Endodermal cell (in vitro differentiated cells): ENCODE data around the gene IL22RA1. TPM values are rescaled to one million over a fixed set of nuclear protein-coding genes. Genes with fewer than 3 reads are reported as not detected.

Experiments used
- DNase-seq: peaks from one replicate; pipeline ENCODE4 v3.0.0-alpha.2; 2017
- H3K27ac ChIP-seq: 2 replicates; pipeline ENCODE4 v1.5.1; 2013; ENCODE audit warnings: mild to moderate bottlenecking, low read depth, low read length, moderate library complexity
- H3K27me3 ChIP-seq: 2 replicates; pipeline ENCODE4 v1.6.1; 2013; ENCODE audit warnings: mild to moderate bottlenecking, low read length, moderate library complexity; ENCODE audit not compliant: insufficient read depth, control insufficient read depth, poor library complexity, severe bottlenecking
- H3K36me3 ChIP-seq: 2 replicates; pipeline ENCODE4 v1.7.0; 2013; ENCODE audit warnings: mild to moderate bottlenecking, low read length, moderate library complexity; ENCODE audit not compliant: control insufficient read depth, insufficient read depth
- H3K4me1 ChIP-seq: one replicate; pipeline ENCODE4 v1.7.0; 2013; ENCODE audit warnings: low read length; ENCODE audit not compliant: control insufficient read depth, insufficient read depth
- H3K4me3 ChIP-seq: 2 replicates; pipeline ENCODE4 v1.5.1; 2013; ENCODE audit warnings: mild to moderate bottlenecking, low read length, moderate library complexity
- H3K9ac ChIP-seq: 2 replicates; pipeline ENCODE4 v1.6.1; 2013; ENCODE audit warnings: mild to moderate bottlenecking, low read length, moderate library complexity; ENCODE audit not compliant: poor library complexity, severe bottlenecking; ENCODE audit errors: extremely low read depth
- H3K9me3 ChIP-seq: 2 replicates; pipeline ENCODE4 v1.6.1; 2013; ENCODE audit warnings: mild to moderate bottlenecking, low read length, moderate library complexity; ENCODE audit not compliant: control insufficient read depth
- H3K27ac Mint-ChIP-seq: 2 replicates; pipeline ENCODE4 v1.8.0; 2020; ENCODE audit warnings: mixed read lengths
- H3K27me3 Mint-ChIP-seq: 2 replicates; pipeline ENCODE4 v1.8.0; 2021; ENCODE audit warnings: mild to moderate bottlenecking, mixed read lengths; ENCODE audit not compliant: insufficient read depth
- H3K36me3 Mint-ChIP-seq: 2 replicates; pipeline ENCODE4 v1.8.0; 2020; ENCODE audit warnings: low read depth, mixed read lengths
- H3K4me1 Mint-ChIP-seq: 2 replicates; pipeline ENCODE4 v1.8.0; 2020; ENCODE audit warnings: mixed read lengths
- H3K4me3 Mint-ChIP-seq: 2 replicates; pipeline ENCODE4 v1.8.0; 2020; ENCODE audit warnings: mild to moderate bottlenecking, moderate library complexity, mixed read lengths
- H3K9me3 Mint-ChIP-seq: 2 replicates; pipeline ENCODE4 v1.8.0; 2020; ENCODE audit warnings: mild to moderate bottlenecking, mixed read lengths
- whole genome bisulfite sequencing, 2 experiments: methylation state at CpG; one replicate each; pipeline versions ENCODE4 v1.1.5 to v1.1.7; 2013; ENCODE audit warnings: missing lambda C conversion rate in 2 of 2, mixed read lengths in 1 of 2; ENCODE audit not compliant: insufficient coverage in 1 of 2, insufficient read length in 1 of 2; 5-methylcytosine and 5-hydroxymethylcytosine counted together
- total RNA-seq, 2 donors: library from RNA; stranded (reverse); fragmentation: NEBNext Ultra II Directional in 1 of 2; extraction: Animal tissue kit (Norgen Biotek cat#: 25700) in 1 of 2; gene quantifications; 2 replicates in 1 of 2; 3 replicates in 1 of 2; pipeline ENCODE4 v1.2.1, GENCODE V29; 2021
- TF ChIP-seq, protein P1 (sequence below): fragments of 200-600 bp; sonication (generic); conservative IDR thresholded peaks from 2 replicates; pipeline ENCODE4 v1.5.0; 2021; ENCODE audit warnings: antibody characterized with exemption, mild to moderate bottlenecking

Gene IL22RA1
- total RNA-seq, 2 donors from 2014 or later = not detected

DNA sequence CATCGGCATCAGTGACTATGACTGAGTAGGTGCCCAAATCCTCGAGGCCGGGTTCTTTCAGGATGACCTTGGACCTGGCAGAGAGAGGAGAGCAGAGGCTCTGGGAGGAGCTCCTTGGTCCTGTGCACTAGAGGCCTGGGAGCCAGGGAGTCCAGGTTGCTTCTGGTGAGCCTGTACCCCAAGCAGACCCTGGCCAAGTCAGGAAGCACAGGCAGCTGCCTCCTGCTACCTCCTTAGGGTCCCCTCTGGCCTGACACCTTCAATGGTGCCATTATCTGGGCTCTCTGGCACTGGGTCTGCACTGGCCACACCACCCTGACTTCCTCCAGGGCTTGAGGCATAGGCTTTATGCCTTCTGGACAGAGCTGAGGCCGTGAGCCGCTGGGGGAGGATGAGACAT is 68.7 kb downstream of the IL22RA1 start:
- Mint-ChIP-seq H3K27ac (no peak overlapping the region), H3K36me3 (no peaks in the 10 kb centered on the region), H3K4me3 (no peak overlapping the region), H3K4me1 (peaks cover 9% of the 10 kb centered on the region), H3K9me3 (no peaks in the 10 kb centered on the region), H3K27me3 (peaks cover 3% of the 10 kb centered on the region)
- DNase-seq = no peak
- 91 to 93% methylated on average over 2 to 5 of the region's 5 CpGs for WGBS, 2 experiments
- no peak overlapping the region for H3K9ac ChIP-seq
- H3K27ac ChIP-seq = no peak overlapping the region
- H3K4me3 ChIP-seq = no peak overlapping the region
- no peaks in the 10 kb centered on the region for H3K36me3 ChIP-seq
- H3K4me1 ChIP-seq = no peaks in the 10 kb centered on the region
- TF ChIP-seq, protein P1, sequence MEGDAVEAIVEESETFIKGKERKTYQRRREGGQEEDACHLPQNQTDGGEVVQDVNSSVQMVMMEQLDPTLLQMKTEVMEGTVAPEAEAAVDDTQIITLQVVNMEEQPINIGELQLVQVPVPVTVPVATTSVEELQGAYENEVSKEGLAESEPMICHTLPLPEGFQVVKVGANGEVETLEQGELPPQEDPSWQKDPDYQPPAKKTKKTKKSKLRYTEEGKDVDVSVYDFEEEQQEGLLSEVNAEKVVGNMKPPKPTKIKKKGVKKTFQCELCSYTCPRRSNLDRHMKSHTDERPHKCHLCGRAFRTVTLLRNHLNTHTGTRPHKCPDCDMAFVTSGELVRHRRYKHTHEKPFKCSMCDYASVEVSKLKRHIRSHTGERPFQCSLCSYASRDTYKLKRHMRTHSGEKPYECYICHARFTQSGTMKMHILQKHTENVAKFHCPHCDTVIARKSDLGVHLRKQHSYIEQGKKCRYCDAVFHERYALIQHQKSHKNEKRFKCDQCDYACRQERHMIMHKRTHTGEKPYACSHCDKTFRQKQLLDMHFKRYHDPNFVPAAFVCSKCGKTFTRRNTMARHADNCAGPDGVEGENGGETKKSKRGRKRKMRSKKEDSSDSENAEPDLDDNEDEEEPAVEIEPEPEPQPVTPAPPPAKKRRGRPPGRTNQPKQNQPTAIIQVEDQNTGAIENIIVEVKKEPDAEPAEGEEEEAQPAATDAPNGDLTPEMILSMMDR = no peak
- no peaks in the 10 kb centered on the region for H3K27me3 ChIP-seq
- no peaks in the 10 kb centered on the region for H3K9me3 ChIP-seq

DNA sequence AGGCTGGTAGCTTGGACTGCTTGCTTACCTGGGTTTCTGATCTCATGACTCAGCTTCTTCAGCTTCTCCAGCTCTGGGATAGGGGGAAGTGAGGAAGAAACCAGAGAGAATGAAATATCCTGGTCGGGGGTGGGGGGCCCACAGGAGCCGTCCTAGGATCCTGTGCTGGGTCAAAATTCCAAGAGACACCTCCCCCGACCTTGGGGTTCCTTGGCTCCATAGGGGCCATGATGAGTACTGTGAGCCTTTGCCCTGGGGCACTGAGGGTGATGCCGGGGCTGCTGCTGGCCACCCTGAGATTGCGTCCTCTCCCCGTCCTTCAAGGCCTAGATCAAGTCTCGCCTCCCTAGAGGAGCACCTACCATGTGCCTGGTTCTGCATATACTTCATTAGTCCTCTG is 71.0 kb downstream of the IL22RA1 start:
- Histone ChIP-seq H3K27ac (no peak overlapping the region), H3K4me1 (no peaks in the 10 kb centered on the region), H3K9ac (no peak overlapping the region), H3K27me3 (no peaks in the 10 kb centered on the region), H3K4me3 (no peak overlapping the region), H3K9me3 (no peaks in the 10 kb centered on the region), H3K36me3 (no peaks in the 10 kb centered on the region)
- no peaks in the 10 kb centered on the region for H3K36me3 Mint-ChIP-seq
- 88 to 94% methylated on average over 4 to 7 of the region's 7 CpGs for WGBS, 2 experiments
- no peak overlapping the region for H3K4me3 Mint-ChIP-seq
- H3K9me3 Mint-ChIP-seq = no peaks in the 10 kb centered on the region
- H3K4me1 Mint-ChIP-seq = peaks cover 9% of the 10 kb centered on the region
- no peak overlapping the region for H3K27ac Mint-ChIP-seq
- peaks cover 3% of the 10 kb centered on the region for H3K27me3 Mint-ChIP-seq
- TF ChIP-seq, protein P1 = no peak
- no peak for DNase-seq

DNA sequence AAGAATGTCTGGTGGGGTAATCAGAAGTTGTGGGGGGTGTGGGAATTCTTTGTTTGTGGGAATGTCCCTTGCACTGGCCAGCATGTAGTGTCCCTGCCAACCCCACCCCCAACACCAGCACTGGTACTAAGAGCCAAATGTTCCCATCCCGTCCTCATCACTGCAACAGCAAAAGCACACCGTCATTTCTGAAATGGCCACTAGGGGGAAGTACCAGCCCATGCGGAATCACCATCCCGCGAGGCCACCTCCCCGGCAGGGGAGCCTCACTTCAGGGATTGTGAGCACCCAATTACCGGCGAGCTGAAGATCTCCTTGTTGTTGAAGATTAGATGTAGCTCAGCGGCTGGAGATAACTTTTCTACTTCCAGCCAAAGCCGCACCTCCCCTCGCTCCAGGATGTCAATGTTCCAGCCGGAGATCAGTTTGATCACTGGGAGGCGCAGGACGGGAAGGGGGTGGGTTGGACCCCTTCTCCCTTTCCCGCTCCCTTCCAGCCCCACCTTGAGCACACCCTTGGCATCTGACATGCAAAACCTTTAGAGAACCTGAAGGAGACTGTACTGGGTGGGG is 72.0 kb downstream of the IL22RA1 start:
- no peak overlapping the region for H3K27ac Mint-ChIP-seq
- TF ChIP-seq, protein P1 = peak; percentile 91
- H3K4me3 Mint-ChIP-seq = peak overlapping the region; percentile 31
- no peaks in the 10 kb centered on the region for H3K9me3 Mint-ChIP-seq
- H3K27me3 Mint-ChIP-seq = peaks cover 6% of the 10 kb centered on the region
- Histone ChIP-seq H3K27me3 (no peaks in the 10 kb centered on the region), H3K27ac (no peak overlapping the region), H3K9me3 (no peaks in the 10 kb centered on the region), H3K4me3 (no peak overlapping the region), H3K4me1 (no peaks in the 10 kb centered on the region), H3K36me3 (no peaks in the 10 kb centered on the region), H3K9ac (no peak overlapping the region)
- peaks cover 9% of the 10 kb centered on the region for H3K4me1 Mint-ChIP-seq
- 32 to 35% methylated on average over 12 to 15 of the region's 15 CpGs for WGBS, 2 experiments
- DNase-seq = peak; percentile 96
- no peaks in the 10 kb centered on the region for H3K36me3 Mint-ChIP-seq
